Kidney epithelial cell (primary cell): Measurements from ENCODE around the gene SRPRB. TPM values are rescaled to one million over a fixed set of nuclear protein-coding genes. Genes with fewer than 3 reads are reported as not detected.

Experiments used
- DNase-seq: peaks from one replicate; pipeline ENCODE4 v3.0.0-alpha.2; 2010; ENCODE audit warnings: low read depth
- H3K27me3 ChIP-seq: 2 replicates; pipeline ENCODE4 v1.6.0; 2011; ENCODE audit warnings: low read length; ENCODE audit not compliant: control insufficient read depth, insufficient read depth
- H3K36me3 ChIP-seq: 2 replicates; pipeline ENCODE4 v1.5.1; 2011; ENCODE audit warnings: low read length; ENCODE audit not compliant: control insufficient read depth, insufficient read depth
- H3K4me3 ChIP-seq: 2 replicates; pipeline ENCODE4 v1.5.1; 2011; ENCODE audit warnings: low read depth, mild to moderate bottlenecking, control low read depth, low read length
- CTCF ChIP-seq: IDR thresholded peaks from 2 replicates; pipeline ENCODE4 v1.5.1; 2011; ENCODE audit warnings: mild to moderate bottlenecking, moderate library complexity, low read length, control low read depth, inconsistent platforms; ENCODE audit not compliant: insufficient read depth, poor library complexity, severe bottlenecking
- total RNA-seq: library from RNA; depleted of rRNA; stranded (reverse); fragments of >200 nt; gene quantifications from 2 replicates; pipeline ENCODE4 v1.2.3, GENCODE V29; 2015

SRPRB gene
- total RNA-seq = 44.0 and 67.3 TPM in 2 replicates

GRCh38 chr3:133805702-133806475 is at the start of gene SRPRB:
Gene SRPRB (plus strand): TSS chr3:133805815. CDS start chr3:133805849, 34 bp downstream.
- no peaks in the 10 kb centered on the region for H3K36me3 ChIP-seq
- no peaks in the 10 kb centered on the region for H3K27me3 ChIP-seq
- TF ChIP-seq CTCF = no peak
- DNase-seq = peak; percentile 79
- peak within 1 kb of the TSS; percentile 71 for H3K4me3 ChIP-seq

GRCh38 chr3:133756716-133757694 is 48.6 kb upstream of the SRPRB start:
- Histone ChIP-seq H3K4me3 (no peak overlapping the region), H3K27me3 (no peaks in the 10 kb centered on the region), H3K36me3 (no peaks in the 10 kb centered on the region)
- no peak for TF ChIP-seq CTCF
- no peak for DNase-seq

- H3K36me3 ChIP-seq = no peaks in the 10 kb centered on the region
- TF ChIP-seq CTCF = no peak
- no peaks in the 10 kb centered on the region for H3K27me3 ChIP-seq
- no peak for DNase-seq
- H3K4me3 ChIP-seq = no peak overlapping the region
Measured at GRCh38 chr3:133757701-133758567, 47.7 kb upstream of the SRPRB start.

GRCh38 chr3:133758568-133758928 is 47.1 kb upstream of the SRPRB start:
- Histone ChIP-seq H3K4me3 (no peak overlapping the region), H3K36me3 (no peaks in the 10 kb centered on the region), H3K27me3 (no peaks in the 10 kb centered on the region)
- no peak for DNase-seq
- no peak for TF ChIP-seq CTCF

- TF ChIP-seq CTCF = no peak
Measured at GRCh38 chr3:133758964-133759739, 46.5 kb upstream of the SRPRB start.

More at GRCh38 chr3:133758964-133759739, 46.5 kb upstream of the SRPRB start:
- H3K4me3 ChIP-seq = no peak overlapping the region
- no peaks in the 10 kb centered on the region for H3K27me3 ChIP-seq
- no peaks in the 10 kb centered on the region for H3K36me3 ChIP-seq
- no peak for DNase-seq
